Kasumi-1 (cell line): ENCODE measurements around the gene POLR3K.

Experiments
- DNase-seq, 2 experiments: peaks; one replicate each; lab custom pipeline; 2025; lab: John Stamatoyannopoulos, UW

The POLR3K gene

GRCh38 chr16:53346-54236 is at the start of gene POLR3K, which contains the start of gene SNRNP25:
Gene POLR3K (minus strand): TSS chr16:53608. CDS start chr16:53586, 22 bp downstream.
Gene SNRNP25 (plus strand): TSS chr16:53828. CDS start chr16:54017, 189 bp downstream.
- peak; percentile 78 to 81 for DNase-seq

- DNase-seq: no peak
These were observed 48.9 kb upstream of the POLR3K start for GRCh38 chr16:102060-102855.

GRCh38 chr16:101586-101985 is 48.2 kb upstream of the POLR3K start:
- no peak for DNase-seq

GRCh38 chr16:100989-101388 is 47.6 kb upstream of the POLR3K start:
- no peak for DNase-seq

GRCh38 chr16:97822-98221 is 44.4 kb upstream of the POLR3K start:
- DNase-seq: no peak

GRCh38 chr16:96935-97381 is 43.5 kb upstream of the POLR3K start:
- peak; percentile 57 to 65 for DNase-seq

- no peak for DNase-seq
These were observed 41.5 kb upstream of the POLR3K start for GRCh38 chr16:94918-95265.

- DNase-seq: no peak
These were observed 39.3 kb upstream of the POLR3K start for GRCh38 chr16:92431-93339.

- no peak for DNase-seq
These were observed 38.1 kb upstream of the POLR3K start for GRCh38 chr16:91484-91883.

GRCh38 chr16:89391-90302 is 36.2 kb upstream of the POLR3K start:
- no peak for DNase-seq

- no peak for DNase-seq
These were observed 35.2 kb upstream of the POLR3K start for GRCh38 chr16:88613-89012.

- no peak for DNase-seq
These were observed 33.1 kb upstream of the POLR3K start for GRCh38 chr16:86483-86952.

- DNase-seq: no peak
These were observed 32.5 kb upstream of the POLR3K start for GRCh38 chr16:85865-86264.

GRCh38 chr16:85407-85782 is 32.0 kb upstream of the POLR3K start:
- no peak for DNase-seq

GRCh38 chr16:84718-85406 is 31.5 kb upstream of the POLR3K start:
- DNase-seq: peak; percentile 47 to 53

GRCh38 chr16:83781-84615 is 30.6 kb upstream of the POLR3K start:
- DNase-seq: no peak

GRCh38 chr16:83060-83603 is 29.7 kb upstream of the POLR3K start:
- DNase-seq: no peak

- no peak for DNase-seq
These were observed 26.0 kb upstream of the POLR3K start for GRCh38 chr16:79151-80054.
